Loucy (cell line): ENCODE measurements around the gene KREMEN1.
A peak's percentile ranks its signal among the peaks of the same experiment; 100 is the strongest.

ENCODE experiments used
- H2AFZ ChIP-seq: fragments of 200-600 bp; sonication (generic); 2 replicates; pipeline ENCODE4 v1.6.0; 2016; ENCODE audit warnings: antibody characterized with exemption, mild to moderate bottlenecking, low read length, moderate library complexity
- H3F3A ChIP-seq: fragments of 200-600 bp; 2 replicates; pipeline ENCODE4 v1.6.0; 2016; ENCODE audit warnings: antibody characterized with exemption, low read depth, mild to moderate bottlenecking
- H3K27me3 ChIP-seq: fragments of 200-600 bp; sonication (generic); 2 replicates; pipeline ENCODE4 v1.6.1; 2014; ENCODE audit warnings: low read length, mild to moderate bottlenecking; ENCODE audit not compliant: insufficient read depth, poor library complexity, severe bottlenecking
- H3K36me3 ChIP-seq: fragments of 200-600 bp; sonication (generic); 2 replicates; pipeline ENCODE4 v1.6.1; 2016; ENCODE audit warnings: low read length; ENCODE audit not compliant: insufficient read depth
- H3K4me1 ChIP-seq: fragments of 200-600 bp; sonication (generic); 2 replicates; pipeline ENCODE4 v1.5.1; 2014; ENCODE audit warnings: low read length, mild to moderate bottlenecking; ENCODE audit not compliant: insufficient read depth, poor library complexity, severe bottlenecking
- H3K4me2 ChIP-seq: fragments of 200-600 bp; sonication (generic); 2 replicates; pipeline ENCODE4 v1.6.0; 2014; ENCODE audit warnings: antibody characterized with exemption, low read length, low read depth, mild to moderate bottlenecking; ENCODE audit not compliant: poor library complexity, severe bottlenecking
- H3K4me3 ChIP-seq: fragments of 200-600 bp; sonication (generic); 2 replicates; pipeline ENCODE4 v1.5.1; 2014; ENCODE audit warnings: low read length, mild to moderate bottlenecking, mixed read lengths; ENCODE audit not compliant: poor library complexity, severe bottlenecking
- H3K79me2 ChIP-seq: fragments of 200-600 bp; sonication (generic); 2 replicates; pipeline ENCODE4 v1.6.1; 2014; ENCODE audit warnings: low read length; ENCODE audit not compliant: insufficient read depth
- H3K9ac ChIP-seq: fragments of 200-600 bp; sonication (generic); 2 replicates; pipeline ENCODE4 v1.6.0; 2014; ENCODE audit warnings: mild to moderate bottlenecking, low read depth, low read length, moderate library complexity; ENCODE audit not compliant: poor library complexity, severe bottlenecking
- H3K9me2 ChIP-seq: fragments of 200-600 bp; sonication (generic); replicated peaks from 2 replicates; pipeline ENCODE4 v1.6.1; 2016; ENCODE audit warnings: low read depth, low read length, mixed read lengths
- H3K9me3 ChIP-seq: fragments of 200-600 bp; sonication (generic); 2 replicates; pipeline ENCODE4 v1.6.1; 2014; ENCODE audit warnings: mild to moderate bottlenecking, antibody characterized with exemption, low read length, low read depth; ENCODE audit not compliant: insufficient read depth
- H4K20me1 ChIP-seq: fragments of 200-600 bp; sonication (generic); 2 replicates; pipeline ENCODE4 v1.6.0; 2014; ENCODE audit warnings: antibody characterized with exemption, low read length, mild to moderate bottlenecking; ENCODE audit not compliant: insufficient read depth, poor library complexity, severe bottlenecking
- EZH2phosphoT487 ChIP-seq: fragments of 200-600 bp; IDR thresholded peaks from 2 replicates; pipeline ENCODE4 v1.6.1; 2018; ENCODE audit warnings: antibody characterized with exemption, mild to moderate bottlenecking, moderate library complexity, borderline replicate concordance
- TF ChIP-seq, protein P1 (sequence below): fragments of 200-600 bp; sonication (generic); conservative IDR thresholded peaks from 2 replicates; pipeline ENCODE4 v1.5.1; 2014; ENCODE audit warnings: mild to moderate bottlenecking, antibody characterized with exemption, low read length

KREMEN1 gene

DNA sequence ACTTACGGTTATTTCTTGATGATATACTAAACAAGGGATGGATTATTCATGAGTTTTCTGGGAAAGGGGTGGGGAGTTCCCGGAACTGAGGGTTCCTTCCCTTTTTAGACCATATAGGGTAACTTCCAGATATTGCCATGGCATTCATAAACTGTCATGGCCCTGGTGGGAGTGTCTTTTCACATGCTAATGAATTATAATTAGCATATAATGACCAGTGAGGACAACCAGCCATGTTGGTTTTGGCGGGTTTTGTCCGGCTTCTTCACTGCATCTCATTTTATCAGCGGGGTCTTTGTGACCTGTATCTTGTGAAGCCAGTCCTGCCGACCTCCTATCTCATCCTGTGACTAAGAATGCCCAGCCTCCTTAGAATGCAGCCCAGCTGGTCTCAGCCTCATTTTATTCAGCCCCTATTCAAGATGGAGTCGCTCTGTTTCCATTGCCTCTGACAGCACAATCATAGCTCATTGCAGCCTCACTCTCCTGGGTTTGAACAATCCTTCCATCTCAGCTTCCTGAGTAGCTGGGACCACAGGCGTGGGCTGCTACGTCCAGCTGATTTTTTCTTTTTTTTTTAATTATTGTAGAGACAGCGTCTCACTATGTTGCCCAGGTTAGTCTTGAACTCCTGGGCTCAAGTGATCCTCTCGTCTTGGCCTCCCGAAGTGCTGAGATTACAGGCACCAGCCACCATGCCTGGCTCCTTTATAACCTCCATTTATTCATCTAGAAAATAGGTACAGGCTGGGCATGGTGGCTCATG lies 80.3 kb downstream of the KREMEN1 start:
- Histone ChIP-seq H2AFZ (no peak overlapping the region), H3K9me3 (no peaks in the 10 kb centered on the region), H4K20me1 (no peaks in the 10 kb centered on the region), H3K36me3 (no peaks in the 10 kb centered on the region), H3K4me3 (no peak overlapping the region), H3K4me2 (no peak overlapping the region), H3K9ac (no peak overlapping the region), H3K9me2 (no peaks in the 10 kb centered on the region), H3K27me3 (no peaks in the 10 kb centered on the region), H3F3A (no peaks in the 10 kb centered on the region), H3K4me1 (peaks cover 29% of the 10 kb centered on the region), H3K79me2 (no peaks in the 10 kb centered on the region)
- TF ChIP-seq, protein P1, sequence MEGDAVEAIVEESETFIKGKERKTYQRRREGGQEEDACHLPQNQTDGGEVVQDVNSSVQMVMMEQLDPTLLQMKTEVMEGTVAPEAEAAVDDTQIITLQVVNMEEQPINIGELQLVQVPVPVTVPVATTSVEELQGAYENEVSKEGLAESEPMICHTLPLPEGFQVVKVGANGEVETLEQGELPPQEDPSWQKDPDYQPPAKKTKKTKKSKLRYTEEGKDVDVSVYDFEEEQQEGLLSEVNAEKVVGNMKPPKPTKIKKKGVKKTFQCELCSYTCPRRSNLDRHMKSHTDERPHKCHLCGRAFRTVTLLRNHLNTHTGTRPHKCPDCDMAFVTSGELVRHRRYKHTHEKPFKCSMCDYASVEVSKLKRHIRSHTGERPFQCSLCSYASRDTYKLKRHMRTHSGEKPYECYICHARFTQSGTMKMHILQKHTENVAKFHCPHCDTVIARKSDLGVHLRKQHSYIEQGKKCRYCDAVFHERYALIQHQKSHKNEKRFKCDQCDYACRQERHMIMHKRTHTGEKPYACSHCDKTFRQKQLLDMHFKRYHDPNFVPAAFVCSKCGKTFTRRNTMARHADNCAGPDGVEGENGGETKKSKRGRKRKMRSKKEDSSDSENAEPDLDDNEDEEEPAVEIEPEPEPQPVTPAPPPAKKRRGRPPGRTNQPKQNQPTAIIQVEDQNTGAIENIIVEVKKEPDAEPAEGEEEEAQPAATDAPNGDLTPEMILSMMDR: no peak
- no peak for TF ChIP-seq EZH2phosphoT487

DNA sequence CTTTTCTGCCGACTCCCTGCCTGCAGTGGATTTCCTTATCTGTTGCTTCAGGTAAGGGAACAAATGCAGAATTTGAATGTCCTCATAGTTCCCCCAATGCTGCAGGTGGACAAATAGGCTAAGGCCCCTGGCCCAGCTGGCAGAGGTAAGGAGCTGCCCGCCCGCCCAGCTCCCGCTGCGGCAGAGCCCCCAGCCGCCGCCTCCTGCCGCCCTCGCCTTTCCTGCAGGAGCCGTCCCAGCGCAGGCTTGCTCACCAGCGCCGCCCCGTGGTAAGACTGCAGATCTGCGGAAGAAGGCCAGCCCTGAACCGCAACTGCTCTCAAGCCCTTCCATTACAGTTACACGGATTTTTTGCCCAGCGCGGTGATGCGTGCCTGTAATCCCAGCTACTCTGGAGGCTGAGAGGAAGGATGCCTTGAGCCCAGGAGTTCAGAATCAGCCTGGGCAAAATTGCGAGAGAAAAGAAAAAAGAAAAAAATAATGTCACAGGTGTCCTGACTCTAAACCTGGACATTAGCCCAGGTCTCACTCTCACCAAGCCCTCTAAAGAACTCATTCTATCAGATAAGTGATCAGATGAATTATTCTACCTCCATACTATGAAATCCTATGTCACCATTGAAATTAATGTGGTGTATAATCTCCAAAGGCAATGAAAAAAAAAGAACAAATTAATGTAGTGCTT lies 81.7 kb downstream of the KREMEN1 start:
- Histone ChIP-seq H2AFZ (peak overlapping the region; percentile 79), H3K79me2 (no peaks in the 10 kb centered on the region), H3F3A (no peaks in the 10 kb centered on the region), H3K36me3 (no peaks in the 10 kb centered on the region), H3K9ac (peak overlapping the region; percentile 55), H3K27me3 (no peaks in the 10 kb centered on the region), H3K9me3 (no peaks in the 10 kb centered on the region), H4K20me1 (no peaks in the 10 kb centered on the region), H3K4me3 (peak overlapping the region; percentile 63), H3K9me2 (no peaks in the 10 kb centered on the region), H3K4me1 (peaks cover 34% of the 10 kb centered on the region), H3K4me2 (peak overlapping the region; percentile 75)
- no peak for TF ChIP-seq EZH2phosphoT487
- TF ChIP-seq, protein P1: peak; percentile 93

DNA sequence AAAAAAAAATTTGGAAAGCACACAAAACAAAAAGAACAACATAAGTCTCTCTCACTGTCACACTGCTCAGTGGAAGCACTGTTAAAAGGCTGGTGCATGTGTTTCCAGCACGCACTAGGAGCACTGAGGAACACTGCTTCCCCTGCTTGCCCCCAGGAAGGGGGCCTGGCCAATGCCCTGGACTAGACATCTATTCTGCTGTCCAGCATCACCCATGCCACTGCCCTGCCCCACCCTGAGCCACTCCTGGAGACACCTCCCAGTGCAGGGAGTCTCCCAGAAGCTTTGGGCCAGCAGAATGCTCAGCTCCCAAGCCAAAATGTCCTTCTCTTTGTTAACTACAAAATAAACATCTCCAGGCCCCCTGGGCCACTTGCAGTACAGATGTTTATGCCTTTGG lies 83.1 kb downstream of the KREMEN1 start:
- Histone ChIP-seq H3F3A (no peaks in the 10 kb centered on the region), H3K27me3 (no peaks in the 10 kb centered on the region), H3K79me2 (no peaks in the 10 kb centered on the region), H3K9ac (no peak overlapping the region), H3K9me3 (no peaks in the 10 kb centered on the region), H3K9me2 (no peaks in the 10 kb centered on the region), H3K4me3 (no peak overlapping the region), H3K4me2 (no peak overlapping the region), H3K36me3 (no peaks in the 10 kb centered on the region), H2AFZ (no peak overlapping the region), H3K4me1 (peaks cover 34% of the 10 kb centered on the region), H4K20me1 (no peaks in the 10 kb centered on the region)
- TF ChIP-seq, protein P1: no peak
- TF ChIP-seq EZH2phosphoT487: no peak
